GM23338 (cell line): ENCODE results near the gene RNASE8.

Experiments used
- EZH2 ChIP-seq: fragments of 200-600 bp; sonication (generic); IDR thresholded peaks from one replicate; pipeline ENCODE4 v1.8.0; 2017; ENCODE audit warnings: antibody characterized with exemption, mild to moderate bottlenecking, low read depth; ENCODE audit not compliant: unreplicated experiment
- EZH2phosphoT487 ChIP-seq: fragments of 200-600 bp; sonication (generic); IDR thresholded peaks from one replicate; pipeline ENCODE4 v1.8.1; 2018; ENCODE audit warnings: antibody characterized with exemption; ENCODE audit not compliant: unreplicated experiment
- JUNB ChIP-seq: IDR thresholded peaks from one replicate; pipeline ENCODE4 v1.6.1; 2016; ENCODE audit warnings: antibody characterized with exemption; ENCODE audit not compliant: unreplicated experiment
- POLR2AphosphoS5 ChIP-seq: IDR thresholded peaks from 2 replicates; pipeline ENCODE4 v1.6.1; 2016; ENCODE audit warnings: antibody characterized with exemption, low read depth
- REST ChIP-seq: IDR thresholded peaks from one replicate; pipeline ENCODE4 v1.6.1; 2018; ENCODE audit warnings: antibody characterized with exemption; ENCODE audit not compliant: unreplicated experiment
- STAT1 ChIP-seq: IDR thresholded peaks from one replicate; pipeline ENCODE4 v1.6.1; 2016; ENCODE audit warnings: antibody characterized with exemption; ENCODE audit not compliant: unreplicated experiment
- ZNF114 ChIP-seq: fragments of 250-450 bp; sonication (Bioruptor Pico); IDR thresholded peaks from 2 replicates; pipeline ENCODE4 v1.5.0; 2020; ENCODE audit warnings: mild to moderate bottlenecking, moderate library complexity
- TF ChIP-seq, protein P1 (sequence below), 2 experiments: fragments of 200-600 bp in 1 of 2; sonication (generic) in 1 of 2; conservative IDR thresholded peaks; 2 replicates each; pipeline versions ENCODE4 v1.5.1 to v1.6.1; 2016 to 2017; ENCODE audit warnings: antibody characterized with exemption in 2 of 2, low read depth in 2 of 2, mild to moderate bottlenecking in 2 of 2, moderate library complexity in 1 of 2

DNA sequence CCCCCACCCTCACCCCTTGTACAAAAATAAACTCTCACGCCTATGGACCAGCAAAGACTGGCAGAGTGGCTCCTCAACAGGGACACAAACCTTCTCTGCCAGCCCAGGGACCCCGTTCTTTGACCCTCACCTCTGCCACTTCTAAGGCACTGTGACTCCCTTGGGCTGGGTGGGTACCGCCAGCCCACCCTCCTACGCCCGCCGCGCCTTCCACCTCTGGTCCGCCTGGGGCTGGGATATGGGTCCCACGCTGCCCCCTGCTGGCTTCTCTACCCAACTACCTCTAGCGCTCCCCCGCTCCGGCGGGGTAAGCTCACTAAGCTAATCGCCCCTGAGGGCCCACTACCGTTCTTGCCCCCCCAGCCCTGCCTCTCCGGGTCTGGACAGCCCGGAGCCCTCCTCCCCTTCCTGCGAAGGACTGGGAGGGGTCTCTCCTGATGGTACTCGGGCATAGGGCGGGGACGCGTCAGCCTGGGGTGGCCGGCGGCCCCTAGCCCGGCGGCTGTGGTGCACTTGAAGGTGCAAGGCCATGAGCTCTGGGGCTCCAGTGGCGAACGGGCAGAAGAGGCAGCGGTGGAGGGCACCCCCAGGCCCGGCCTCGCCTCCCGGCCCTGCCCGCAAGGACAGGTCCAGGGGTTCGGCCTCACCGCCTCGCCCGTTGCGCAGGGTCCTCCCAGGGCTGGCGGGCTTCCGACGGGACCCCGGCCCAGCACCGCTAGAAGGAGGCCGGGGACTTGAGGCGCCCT is 32.7 kb downstream of the RNASE8 start:
- TF ChIP-seq, protein P1, sequence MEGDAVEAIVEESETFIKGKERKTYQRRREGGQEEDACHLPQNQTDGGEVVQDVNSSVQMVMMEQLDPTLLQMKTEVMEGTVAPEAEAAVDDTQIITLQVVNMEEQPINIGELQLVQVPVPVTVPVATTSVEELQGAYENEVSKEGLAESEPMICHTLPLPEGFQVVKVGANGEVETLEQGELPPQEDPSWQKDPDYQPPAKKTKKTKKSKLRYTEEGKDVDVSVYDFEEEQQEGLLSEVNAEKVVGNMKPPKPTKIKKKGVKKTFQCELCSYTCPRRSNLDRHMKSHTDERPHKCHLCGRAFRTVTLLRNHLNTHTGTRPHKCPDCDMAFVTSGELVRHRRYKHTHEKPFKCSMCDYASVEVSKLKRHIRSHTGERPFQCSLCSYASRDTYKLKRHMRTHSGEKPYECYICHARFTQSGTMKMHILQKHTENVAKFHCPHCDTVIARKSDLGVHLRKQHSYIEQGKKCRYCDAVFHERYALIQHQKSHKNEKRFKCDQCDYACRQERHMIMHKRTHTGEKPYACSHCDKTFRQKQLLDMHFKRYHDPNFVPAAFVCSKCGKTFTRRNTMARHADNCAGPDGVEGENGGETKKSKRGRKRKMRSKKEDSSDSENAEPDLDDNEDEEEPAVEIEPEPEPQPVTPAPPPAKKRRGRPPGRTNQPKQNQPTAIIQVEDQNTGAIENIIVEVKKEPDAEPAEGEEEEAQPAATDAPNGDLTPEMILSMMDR (conservative IDR thresholded peaks at IDR 0.05; ENCODE audit: low read depth in 2 of 2): peak; percentile 66 to 71
- TF ChIP-seq EZH2phosphoT487: no peak
- no peak for TF ChIP-seq JUNB
- TF ChIP-seq EZH2: no peak
- no peak for TF ChIP-seq REST
- TF ChIP-seq POLR2AphosphoS5: peak; percentile 18; the same call in 1 of the 2 replicates
- no peak for TF ChIP-seq STAT1
- no peak for TF ChIP-seq ZNF114 (CRISPR knock-in tag)
